Measurements from ENCODE around the gene FBXO24. TPM values are rescaled to one million over a fixed set of nuclear protein-coding genes. Genes with fewer than 3 reads are reported as not detected.

Gene FBXO24
- total and polyA plus RNA-seq, 9 of the 15 experiments (the other 6 are each of a cell fraction or from before 2014, with no cell fraction given), result 0.17 to 0.95 (median 0.50) TPM

DNA sequence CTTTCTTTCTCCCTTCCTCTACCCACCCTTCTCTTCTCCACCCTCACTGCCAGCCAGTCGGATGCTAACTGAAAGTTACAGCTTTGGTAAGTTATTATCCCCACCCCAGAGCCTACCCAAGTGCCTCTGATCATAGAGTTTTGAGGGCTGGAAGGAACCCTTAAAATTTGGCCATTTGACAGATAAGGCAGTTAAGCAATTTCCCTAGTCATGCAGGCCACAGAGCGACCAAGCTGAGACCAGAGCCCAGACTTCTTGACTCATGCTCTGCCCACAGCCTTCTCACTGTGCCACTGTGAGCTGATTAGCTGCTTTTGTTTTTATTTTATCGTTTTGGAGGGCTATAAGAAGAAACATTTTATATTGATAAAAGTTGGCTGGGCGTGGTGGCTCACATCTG is 29.6 kb upstream of the FBXO24 start (continued):
- TF ChIP-seq, protein P1, sequence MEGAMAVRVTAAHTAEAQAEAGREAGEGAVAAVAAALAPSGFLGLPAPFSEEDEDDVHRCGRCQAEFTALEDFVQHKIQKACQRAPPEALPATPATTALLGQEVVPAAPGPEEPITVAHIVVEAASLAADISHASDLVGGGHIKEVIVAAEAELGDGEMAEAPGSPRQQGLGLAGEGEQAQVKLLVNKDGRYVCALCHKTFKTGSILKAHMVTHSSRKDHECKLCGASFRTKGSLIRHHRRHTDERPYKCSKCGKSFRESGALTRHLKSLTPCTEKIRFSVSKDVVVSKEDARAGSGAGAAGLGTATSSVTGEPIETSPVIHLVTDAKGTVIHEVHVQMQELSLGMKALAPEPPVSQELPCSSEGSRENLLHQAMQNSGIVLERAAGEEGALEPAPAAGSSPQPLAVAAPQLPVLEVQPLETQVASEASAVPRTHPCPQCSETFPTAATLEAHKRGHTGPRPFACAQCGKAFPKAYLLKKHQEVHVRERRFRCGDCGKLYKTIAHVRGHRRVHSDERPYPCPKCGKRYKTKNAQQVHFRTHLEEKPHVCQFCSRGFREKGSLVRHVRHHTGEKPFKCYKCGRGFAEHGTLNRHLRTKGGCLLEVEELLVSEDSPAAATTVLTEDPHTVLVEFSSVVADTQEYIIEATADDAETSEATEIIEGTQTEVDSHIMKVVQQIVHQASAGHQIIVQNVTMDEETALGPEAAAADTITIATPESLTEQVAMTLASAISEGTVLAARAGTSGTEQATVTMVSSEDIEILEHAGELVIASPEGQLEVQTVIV (CRISPR knock-in tag; IDR thresholded peaks at IDR 0.05; ENCODE audit: borderline replicate concordance), result no peak
- TF ChIP-seq ADNP (tag; IDR thresholded peaks at IDR 0.05) (no peak), MAFK (IDR thresholded peaks at IDR 0.05; ENCODE audit: low read length) (peak; percentile 47; the same call in 1 of the 2 replicates), RFX1 (IDR thresholded peaks at IDR 0.05) (no peak), RBM22 (IDR thresholded peaks at IDR 0.05; ENCODE audit: low read depth, low read length, poor library complexity, severe bottlenecking) (no peak), PPARD (CRISPR knock-in tag; IDR thresholded peaks at IDR 0.05) (no peak), ILK (tag; IDR thresholded peaks at IDR 0.05; ENCODE audit: borderline replicate concordance, low read depth) (no peak), ZNF551 (CRISPR knock-in tag; IDR thresholded peaks at IDR 0.05) (no peak)
- TF ChIP-seq, protein P2, sequence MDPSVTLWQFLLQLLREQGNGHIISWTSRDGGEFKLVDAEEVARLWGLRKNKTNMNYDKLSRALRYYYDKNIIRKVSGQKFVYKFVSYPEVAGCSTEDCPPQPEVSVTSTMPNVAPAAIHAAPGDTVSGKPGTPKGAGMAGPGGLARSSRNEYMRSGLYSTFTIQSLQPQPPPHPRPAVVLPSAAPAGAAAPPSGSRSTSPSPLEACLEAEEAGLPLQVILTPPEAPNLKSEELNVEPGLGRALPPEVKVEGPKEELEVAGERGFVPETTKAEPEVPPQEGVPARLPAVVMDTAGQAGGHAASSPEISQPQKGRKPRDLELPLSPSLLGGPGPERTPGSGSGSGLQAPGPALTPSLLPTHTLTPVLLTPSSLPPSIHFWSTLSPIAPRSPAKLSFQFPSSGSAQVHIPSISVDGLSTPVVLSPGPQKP (CRISPR knock-in tag; IDR thresholded peaks at IDR 0.05), result no peak
- TF ChIP-seq, protein P3, sequence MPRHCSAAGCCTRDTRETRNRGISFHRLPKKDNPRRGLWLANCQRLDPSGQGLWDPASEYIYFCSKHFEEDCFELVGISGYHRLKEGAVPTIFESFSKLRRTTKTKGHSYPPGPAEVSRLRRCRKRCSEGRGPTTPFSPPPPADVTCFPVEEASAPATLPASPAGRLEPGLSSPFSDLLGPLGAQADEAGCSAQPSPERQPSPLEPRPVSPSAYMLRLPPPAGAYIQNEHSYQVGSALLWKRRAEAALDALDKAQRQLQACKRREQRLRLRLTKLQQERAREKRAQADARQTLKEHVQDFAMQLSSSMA (CRISPR knock-in tag; IDR thresholded peaks at IDR 0.05), result no peak
- TF ChIP-seq, protein P4, sequence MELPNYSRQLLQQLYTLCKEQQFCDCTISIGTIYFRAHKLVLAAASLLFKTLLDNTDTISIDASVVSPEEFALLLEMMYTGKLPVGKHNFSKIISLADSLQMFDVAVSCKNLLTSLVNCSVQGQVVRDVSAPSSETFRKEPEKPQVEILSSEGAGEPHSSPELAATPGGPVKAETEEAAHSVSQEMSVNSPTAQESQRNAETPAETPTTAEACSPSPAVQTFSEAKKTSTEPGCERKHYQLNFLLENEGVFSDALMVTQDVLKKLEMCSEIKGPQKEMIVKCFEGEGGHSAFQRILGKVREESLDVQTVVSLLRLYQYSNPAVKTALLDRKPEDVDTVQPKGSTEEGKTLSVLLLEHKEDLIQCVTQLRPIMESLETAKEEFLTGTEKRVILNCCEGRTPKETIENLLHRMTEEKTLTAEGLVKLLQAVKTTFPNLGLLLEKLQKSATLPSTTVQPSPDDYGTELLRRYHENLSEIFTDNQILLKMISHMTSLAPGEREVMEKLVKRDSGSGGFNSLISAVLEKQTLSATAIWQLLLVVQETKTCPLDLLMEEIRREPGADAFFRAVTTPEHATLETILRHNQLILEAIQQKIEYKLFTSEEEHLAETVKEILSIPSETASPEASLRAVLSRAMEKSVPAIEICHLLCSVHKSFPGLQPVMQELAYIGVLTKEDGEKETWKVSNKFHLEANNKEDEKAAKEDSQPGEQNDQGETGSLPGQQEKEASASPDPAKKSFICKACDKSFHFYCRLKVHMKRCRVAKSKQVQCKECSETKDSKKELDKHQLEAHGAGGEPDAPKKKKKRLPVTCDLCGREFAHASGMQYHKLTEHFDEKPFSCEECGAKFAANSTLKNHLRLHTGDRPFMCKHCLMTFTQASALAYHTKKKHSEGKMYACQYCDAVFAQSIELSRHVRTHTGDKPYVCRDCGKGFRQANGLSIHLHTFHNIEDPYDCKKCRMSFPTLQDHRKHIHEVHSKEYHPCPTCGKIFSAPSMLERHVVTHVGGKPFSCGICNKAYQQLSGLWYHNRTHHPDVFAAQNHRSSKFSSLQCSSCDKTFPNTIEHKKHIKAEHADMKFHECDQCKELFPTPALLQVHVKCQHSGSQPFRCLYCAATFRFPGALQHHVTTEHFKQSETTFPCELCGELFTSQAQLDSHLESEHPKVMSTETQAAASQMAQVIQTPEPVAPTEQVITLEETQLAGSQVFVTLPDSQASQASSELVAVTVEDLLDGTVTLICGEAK (IDR thresholded peaks at IDR 0.05), result no peak
- TF ChIP-seq, protein P4 (CRISPR knock-in tag; IDR thresholded peaks at IDR 0.05), result no peak
